ENCODE results near the gene AGPAT2.

Gene AGPAT2

DNA sequence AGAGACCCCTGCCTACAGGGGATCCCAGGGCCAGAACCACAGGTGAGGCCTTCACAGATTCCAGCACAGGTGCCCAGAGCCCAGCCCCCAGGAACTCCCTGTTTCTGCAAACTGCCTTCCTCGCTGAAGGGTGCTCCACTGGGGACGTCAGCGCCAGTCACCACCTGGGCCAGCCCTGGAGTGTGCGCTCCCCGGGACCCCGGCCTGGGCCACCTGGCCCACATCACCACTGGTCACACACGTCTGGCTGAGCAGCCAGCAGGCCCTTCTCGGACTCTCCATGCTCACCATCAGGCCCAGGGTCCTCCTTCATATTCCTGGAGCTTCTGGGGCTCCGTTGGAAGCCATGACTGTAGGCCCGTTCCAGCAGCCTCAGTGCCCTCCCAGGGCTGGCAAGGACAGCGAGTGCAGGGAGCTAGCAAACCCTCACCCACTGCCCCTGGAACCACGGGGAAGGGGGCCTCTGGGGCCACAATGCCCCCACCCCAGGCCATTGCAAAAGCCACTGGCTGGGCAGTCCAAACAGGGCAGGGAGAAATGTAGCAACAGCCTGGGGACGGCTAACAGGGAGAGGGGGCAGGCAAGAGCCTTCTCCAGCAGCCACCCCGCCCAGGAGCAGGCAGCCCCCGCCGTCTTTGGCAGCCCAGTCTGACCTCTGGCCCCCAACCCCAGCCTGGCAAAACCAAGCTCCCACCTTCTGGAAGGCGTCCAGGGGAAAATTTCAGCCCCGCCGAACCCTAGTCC, 1.3 kb downstream of the AGPAT2 start:
- DNase-seq, result no peak

GRCh38 chr9:136685216-136685615, 2.0 kb downstream of the AGPAT2 start:
- no peak for DNase-seq

GRCh38 chr9:136684799-136685198, 2.5 kb downstream of the AGPAT2 start:
- no peak for DNase-seq

GRCh38 chr9:136684339-136684738, 2.9 kb downstream of the AGPAT2 start:
- DNase-seq, result no peak

GRCh38 chr9:136683755-136684154, 3.5 kb downstream of the AGPAT2 start:
- DNase-seq, result no peak

DNA sequence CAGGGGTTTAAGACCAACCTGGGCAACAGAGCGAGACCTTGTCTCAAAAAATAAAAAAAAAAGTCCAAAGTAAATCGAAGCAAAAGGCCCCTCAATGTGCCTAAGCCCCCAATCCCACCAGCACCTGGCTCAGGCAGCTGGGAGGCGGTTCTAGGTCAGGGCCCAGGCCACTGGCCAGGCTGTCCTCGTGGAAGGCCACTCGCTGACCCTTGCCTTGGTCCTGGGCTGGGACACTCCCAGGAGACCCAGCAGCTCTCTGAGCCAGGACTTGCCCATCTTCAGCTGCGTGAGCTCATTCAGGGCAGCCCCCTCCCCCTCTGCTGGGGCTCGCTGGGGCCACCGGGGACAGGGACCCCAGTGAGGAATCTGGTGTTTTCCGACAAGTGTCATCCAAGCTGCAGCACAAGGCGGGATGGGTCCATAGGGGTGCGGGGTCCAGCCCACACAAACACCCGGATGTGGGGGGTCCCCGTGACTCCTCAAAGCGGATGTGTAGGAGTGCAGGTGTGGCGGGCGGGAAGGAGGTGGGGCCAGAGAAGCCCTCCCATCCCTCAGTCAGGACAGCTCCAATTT, 4.0 kb downstream of the AGPAT2 start:
- no peak for DNase-seq

DNA sequence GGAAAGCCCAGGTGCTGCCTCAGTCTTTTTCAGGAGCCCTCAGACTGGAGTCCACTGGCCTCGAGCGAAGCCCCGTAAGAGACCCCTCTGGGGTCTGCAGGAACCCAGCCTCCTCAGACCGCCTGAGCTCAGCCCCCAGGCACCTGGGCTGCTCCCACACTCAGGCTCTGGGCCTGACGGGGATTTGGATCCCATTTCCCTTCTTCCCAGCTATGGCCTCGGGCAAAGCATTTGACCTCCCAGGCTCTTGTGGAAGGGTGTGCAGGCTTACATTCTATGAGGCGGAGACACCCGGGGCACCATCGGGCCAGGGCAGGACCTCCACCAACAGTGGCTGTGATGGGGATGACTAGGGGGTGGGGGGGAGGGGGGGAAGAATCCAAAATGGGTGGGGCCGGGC, 4.5 kb downstream of the AGPAT2 start:
- no peak for DNase-seq

DNA sequence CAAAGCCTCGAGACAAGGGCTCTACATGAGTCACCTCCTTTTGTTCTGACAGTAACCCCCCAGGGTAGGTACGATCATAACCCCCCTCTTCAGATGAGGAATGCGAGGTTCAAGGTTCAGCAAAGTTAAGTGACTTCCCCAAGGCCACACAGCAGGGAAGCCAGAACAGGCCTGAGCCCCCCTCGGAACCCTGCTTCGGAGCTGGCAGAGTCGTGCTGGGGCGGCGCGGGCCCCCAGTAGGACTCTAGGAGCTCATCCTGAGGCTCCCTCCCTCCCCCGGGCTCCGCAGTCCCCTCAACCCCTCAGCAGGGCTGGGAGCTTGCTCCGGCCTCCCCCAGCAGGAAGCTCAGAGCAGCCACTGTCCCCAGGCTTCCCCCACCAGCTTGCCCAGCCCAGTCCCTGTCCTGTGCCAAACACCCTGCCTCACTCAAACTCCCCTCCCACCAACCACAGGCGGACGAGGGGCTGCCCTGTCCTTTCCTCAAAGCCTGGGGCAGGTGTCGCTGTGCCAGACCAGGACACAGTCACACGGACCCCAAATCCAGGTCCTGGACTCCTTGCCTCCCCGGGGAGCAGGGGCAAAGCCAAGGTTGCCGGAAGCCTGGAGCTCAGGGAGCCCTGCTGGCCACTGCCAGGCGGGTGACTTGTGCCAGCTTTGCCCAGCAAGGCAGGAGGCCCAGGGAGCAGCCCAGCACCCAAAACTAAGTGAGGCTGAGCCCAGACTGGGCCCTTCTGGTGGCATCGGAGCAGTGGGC, 5.1 kb downstream of the AGPAT2 start:
- no peak for DNase-seq

DNA sequence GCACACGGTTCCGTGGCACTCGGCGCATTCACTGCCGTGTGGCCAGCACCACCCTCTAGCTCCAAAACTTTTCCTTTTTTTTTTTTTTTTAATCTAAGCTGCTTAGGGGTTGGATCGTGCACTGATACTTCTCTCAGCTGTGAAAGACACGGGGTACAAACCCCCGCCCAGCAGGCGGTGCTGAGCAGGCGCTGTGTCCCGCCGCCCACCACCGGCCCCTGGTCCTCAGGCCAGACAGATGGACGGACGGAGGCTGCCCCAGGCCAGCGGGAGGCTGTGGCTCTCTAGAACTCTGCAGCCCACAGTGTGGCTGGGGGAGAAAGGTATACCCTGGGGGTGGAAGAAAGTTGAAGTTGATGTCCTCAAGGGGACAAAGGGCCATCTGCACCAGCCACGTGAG, 6.2 kb downstream of the AGPAT2 start:
- DNase-seq, result no peak

DNA sequence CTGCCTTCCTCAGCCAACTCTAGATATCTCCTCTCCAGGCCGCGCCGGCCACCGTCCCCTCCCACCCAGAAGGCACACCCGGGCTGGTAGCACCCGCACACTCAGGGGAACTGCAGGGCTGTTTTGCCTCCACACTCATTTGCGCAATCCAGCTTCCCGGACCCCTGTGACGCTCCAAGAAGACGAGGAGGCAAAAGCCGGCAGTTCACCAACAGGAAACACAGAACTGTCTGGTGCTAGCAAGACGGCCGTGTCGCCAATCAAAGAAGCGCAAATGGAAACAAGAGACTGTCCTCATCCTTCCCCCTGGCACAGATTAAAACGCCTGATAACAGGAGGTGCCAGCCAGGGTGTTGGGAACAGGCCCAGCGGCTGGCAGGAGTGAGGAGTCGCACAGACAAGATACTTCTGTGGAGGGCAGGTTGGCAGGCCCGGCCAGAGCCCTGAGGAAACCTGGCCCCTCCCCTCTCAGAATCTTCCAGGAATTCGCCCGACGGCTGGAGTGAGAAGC, 7.8 kb downstream of the AGPAT2 start:
- DNase-seq, result no peak

DNA sequence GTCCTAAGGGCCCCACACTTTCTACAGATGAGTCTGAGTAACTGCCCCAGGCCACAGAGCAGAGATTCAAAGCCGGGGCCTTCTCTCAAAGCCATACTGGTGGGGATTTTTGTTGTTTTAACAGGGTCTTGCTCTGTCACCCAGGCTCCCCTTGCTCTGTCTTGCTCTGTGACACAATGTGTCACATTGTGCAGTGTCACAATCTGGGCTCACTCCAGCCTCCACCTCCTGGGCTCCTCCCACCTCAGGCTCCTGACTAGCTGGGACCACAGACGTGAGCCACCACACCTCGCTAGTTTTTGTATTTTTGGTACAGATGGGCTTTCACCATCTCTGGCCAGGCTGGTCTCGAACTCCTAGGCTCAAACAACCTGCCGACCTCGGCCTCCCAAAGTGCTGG, 8.6 kb downstream of the AGPAT2 start:
- DNase-seq, result no peak

DNA sequence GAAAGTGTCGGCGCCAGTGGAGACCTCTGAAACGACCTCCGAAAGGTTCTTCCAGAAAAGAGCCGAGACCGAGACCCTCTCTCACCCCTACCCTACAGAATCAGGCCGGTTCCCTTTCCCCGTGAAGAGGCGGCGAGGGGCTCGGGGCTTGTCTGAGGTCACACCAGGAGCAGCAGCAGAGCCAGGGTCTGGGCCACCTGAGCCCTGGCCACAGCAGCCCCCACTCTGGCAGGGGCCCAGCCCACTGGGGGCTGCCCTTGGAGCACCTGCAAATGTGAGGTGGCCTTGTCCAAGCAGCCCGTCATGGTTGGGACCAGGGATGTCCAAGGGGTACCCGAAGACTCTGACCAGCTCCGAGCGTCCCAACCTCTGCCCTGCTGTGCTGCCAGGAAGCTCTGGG, 9.2 kb downstream of the AGPAT2 start:
- DNase-seq, result no peak

DNA sequence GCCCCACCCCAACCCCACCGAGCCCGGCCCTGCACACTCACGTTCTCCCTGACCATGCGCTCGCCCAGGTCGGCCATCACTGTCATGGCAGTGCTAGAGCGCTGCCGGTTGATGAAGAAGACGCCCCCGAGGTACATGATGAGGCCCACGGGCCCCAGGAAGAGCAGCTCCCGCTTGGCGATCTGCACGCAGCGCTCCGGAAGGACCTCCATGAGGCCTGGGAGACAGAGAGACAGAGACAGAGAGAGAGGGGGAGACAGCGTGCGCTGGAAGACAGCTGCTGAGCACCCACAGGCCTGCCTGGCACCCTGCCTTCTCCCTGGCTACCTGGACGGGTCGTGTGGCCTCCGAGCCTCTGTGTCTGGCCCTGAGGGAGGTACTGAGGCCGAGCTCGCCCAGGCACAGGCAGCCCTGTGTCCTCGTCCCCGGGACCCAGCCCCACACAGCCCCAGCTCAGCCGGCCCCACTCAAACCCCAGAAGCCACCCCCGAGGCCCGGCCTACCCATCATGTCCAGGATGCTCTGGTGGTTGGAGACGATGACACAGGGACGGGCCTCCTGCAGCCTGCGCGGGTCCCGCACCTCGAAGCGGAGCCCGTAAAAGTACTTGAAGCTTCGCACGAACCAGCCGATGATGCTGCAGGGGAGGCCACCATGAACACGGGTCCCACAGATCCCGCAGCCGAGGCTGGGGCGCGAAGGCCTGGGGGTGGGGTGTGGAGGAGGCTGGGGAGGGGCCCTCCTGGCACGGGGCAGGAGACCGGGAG, 10.2 kb downstream of the AGPAT2 start:
- DNase-seq, result no peak

DNA sequence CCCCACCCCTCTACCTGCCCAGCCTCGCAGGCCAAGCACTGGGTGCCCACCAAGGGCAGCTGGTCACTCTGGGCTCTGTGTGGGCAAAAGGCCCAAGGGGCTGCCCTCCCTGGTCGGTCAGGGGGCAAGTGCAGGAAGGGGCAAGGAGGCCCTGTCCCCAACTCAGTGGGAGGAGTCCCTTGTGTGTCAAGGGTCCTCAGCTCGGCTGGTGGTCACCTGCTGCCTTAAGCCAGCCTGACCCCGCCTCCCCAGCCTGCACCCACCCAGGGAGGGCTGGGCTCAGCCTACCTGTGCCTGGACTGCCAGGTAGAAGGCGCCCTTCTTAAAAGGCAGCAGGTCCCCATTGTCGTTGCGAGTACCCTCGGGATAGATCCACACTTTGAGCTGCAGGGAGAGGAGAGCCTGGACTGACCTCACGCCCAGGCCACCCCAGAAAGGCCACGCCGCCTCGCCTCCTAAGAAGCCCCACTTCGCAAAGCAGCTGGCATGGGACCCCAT, 10.9 kb downstream of the AGPAT2 start:
- DNase-seq, result no peak

- DNase-seq, result no peak
Measured at GRCh38 chr9:136675477-136676296, 11.6 kb downstream of the AGPAT2 start.

- no peak for DNase-seq
Measured at GRCh38 chr9:136674786-136675349, 12.4 kb downstream of the AGPAT2 start.

GRCh38 chr9:136673975-136674785, 13.1 kb downstream of the AGPAT2 start:
- no peak for DNase-seq

DNA sequence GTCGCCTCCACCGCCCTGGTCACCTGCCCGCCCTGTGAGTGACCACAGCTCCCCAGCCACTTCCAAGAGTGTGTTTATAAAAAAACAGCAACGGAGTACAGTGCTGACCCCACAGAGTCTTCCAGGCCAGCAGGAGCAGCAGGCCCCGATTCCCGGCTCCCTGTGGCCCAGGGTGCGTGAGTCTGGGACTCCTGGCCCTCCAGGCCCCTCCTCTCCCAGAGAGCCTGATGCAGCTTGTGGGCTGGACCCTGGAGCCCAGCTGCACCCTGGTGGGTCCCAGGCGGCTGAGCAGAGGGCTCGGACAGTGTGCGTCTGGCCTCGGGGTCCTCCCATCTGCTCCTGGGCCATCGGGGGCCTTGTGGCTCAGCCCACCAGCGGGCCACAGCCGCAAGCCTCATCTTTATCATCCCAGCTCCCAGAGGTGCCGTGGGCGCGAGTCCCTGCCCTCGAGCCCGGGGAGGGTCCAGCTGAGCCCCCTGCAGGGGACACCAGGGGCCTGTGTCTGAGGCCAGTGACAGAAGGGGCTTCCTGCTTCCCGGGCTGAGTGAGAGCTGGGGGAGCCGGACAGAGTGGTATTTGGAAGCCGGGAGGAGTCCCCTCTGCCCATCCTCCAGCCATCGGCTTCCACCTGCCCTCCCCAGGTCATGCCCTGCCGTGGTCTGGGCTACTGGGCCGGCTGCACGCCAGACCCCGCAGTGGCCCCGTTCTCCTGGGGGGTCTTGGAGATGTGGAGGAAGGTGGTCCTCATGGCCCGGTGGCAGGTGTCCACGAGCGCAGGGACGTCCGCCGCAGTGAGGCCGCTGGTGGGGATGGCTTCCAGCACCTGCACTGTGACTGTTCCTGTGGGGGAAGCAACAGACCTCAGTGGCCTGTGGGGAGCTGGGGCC, 13.9 kb downstream of the AGPAT2 start:
- no peak for DNase-seq

DNA sequence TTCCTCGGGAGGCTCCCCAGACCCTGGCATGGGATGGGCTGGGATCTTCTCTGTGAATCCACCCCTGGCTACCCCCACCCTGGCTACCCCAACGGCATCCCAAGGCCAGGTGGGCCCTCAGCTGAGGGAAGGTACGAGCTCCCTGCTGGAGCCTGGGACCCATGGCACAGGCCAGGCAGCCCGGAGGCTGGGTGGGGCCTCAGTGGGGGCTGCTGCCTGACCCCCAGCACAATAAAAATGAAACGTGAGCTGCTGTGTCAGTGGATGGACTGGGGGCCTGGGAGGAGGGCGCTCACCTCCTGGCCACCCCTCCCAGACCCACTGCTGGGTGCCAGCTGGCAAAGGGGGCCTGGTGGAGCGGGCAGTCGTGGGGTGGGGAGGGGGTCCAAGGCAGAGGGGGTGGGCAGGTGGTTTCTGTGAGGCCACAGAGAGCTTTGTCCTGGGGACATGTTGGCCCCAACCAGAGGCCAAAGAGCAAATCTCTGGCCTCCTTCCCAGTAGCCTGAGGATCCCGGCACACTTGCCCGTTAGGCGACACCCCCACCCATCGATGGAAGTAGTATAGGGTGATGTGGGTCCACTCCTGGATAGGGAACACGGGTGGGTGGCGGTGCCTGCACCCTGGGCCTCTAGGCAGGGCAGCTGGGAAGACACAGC, 14.7 kb downstream of the AGPAT2 start:
- no peak for DNase-seq
